ENCODE data around the gene TBC1D19. TPM values are rescaled to one million over a fixed set of nuclear protein-coding genes. Genes with fewer than 3 reads are reported as not detected.
A peak's percentile ranks its signal among the peaks of the same experiment; 100 is the strongest.

Gene TBC1D19
- total and polyA plus RNA-seq, 9 of the 15 experiments (the other 6 are each of a cell fraction or from before 2014, with no cell fraction given) = 0.73 to 5.6 (median 3.7) TPM

- no peak for TF ChIP-seq ZNF609 (CRISPR knock-in tag; IDR thresholded peaks at IDR 0.05; ENCODE audit: borderline replicate concordance)
- TF ChIP-seq JUND (IDR thresholded peaks at IDR 0.05; ENCODE audit: borderline replicate concordance, low read depth, low read length) = peak; percentile 88
- peak; percentile 80 for TF ChIP-seq JUND (tag; IDR thresholded peaks at IDR 0.05; ENCODE audit: borderline replicate concordance, low read depth, low read length)
- TF ChIP-seq SIN3A (IDR thresholded peaks at IDR 0.05; ENCODE audit: borderline replicate concordance in 2 of 2, control insufficient read depth in 1 of 2, low read depth in 2 of 2, low read length in 2 of 2) = no peak
- TF ChIP-seq NFIC (IDR thresholded peaks at IDR 0.05) = no peak
- TF ChIP-seq EP300 (IDR thresholded peaks at IDR 0.05; ENCODE audit: low read length) = peak; percentile 53
- TF ChIP-seq RFX5 (IDR thresholded peaks at IDR 0.05; ENCODE audit: low read depth, low read length) = no peak
- peak; percentile 16 for TF ChIP-seq PRDM10 (IDR thresholded peaks at IDR 0.05; ENCODE audit: partially characterized antibody)
- peak; percentile 47; the same call in 1 of the 2 replicates for TF ChIP-seq DPF2 (IDR thresholded peaks at IDR 0.05)
- TF ChIP-seq NCOR1 (IDR thresholded peaks at IDR 0.05) = peak; percentile 38; the same call in 1 of the 2 replicates
- TF ChIP-seq PKNOX1 (IDR thresholded peaks at IDR 0.05) = peak; percentile 73
Observed at GRCh38 chr4:26765515-26765914, 181.6 kb downstream of the TBC1D19 start (continued).
